T-cell (primary cell): ENCODE measurements around the gene RMND5A. TPM values are rescaled to one million over a fixed set of nuclear protein-coding genes. Genes with fewer than 3 reads are reported as not detected.

Experiments
- ATAC-seq, 4 experiments: fragments of 200-7000 bp in 3 of 4; fragments of 150-1000 bp in 1 of 4; cut with Tn5 transposase; replicated peaks in 1 of 4; 1 replicate in 3 of 4; 2 replicates in 1 of 4; pipeline ENCODE4 v1.10.0; 2021; ENCODE audit warnings: moderate library complexity in 3 of 4, mild to moderate bottlenecking in 2 of 4, moderate number of reproducible peaks in 1 of 4
- CTCF ChIA-PET, 2 donors: fragments of 300-600 bp; sonication (Branson Sonifier 250); formaldehyde crosslinking; loops; one replicate each; lab custom pipeline; 2022; ENCODE audit warnings: antibody characterized with exemption in 2 of 2; lab: Charles Lee
- POLR2A ChIA-PET, 2 donors: fragments of 300-600 bp; sonication (Branson Sonifier 250); formaldehyde crosslinking; loops; one replicate each; lab custom pipeline; 2022; ENCODE audit warnings: antibody characterized with exemption in 2 of 2; lab: Charles Lee
- DNase-seq, 35 experiments: peaks; one replicate each; pipeline versions ENCODE4 v3.0.0 to v3.0.0-alpha.2; 2013 to 2023
- H3K27ac ChIP-seq: one replicate; pipeline ENCODE4 v1.5.1; 2013; ENCODE audit warnings: low read length
- H3K27me3 ChIP-seq, 2 experiments: replicated peaks in 1 of 2; 1 replicate in 1 of 2; 2 replicates in 1 of 2; pipeline versions ENCODE4 v1.6.1 to v1.7.0; 2013; ENCODE audit warnings: low read length in 1 of 2, mixed read lengths in 1 of 2; ENCODE audit not compliant: control insufficient read depth in 2 of 2, insufficient read depth in 2 of 2; ENCODE audit errors: extremely low read depth in 1 of 2
- H3K36me3 ChIP-seq, 2 donors: 1 replicate in 1 of 2; 2 replicates in 1 of 2; pipeline versions ENCODE4 v1.6.1 to v1.7.0; 2013; ENCODE audit warnings: low read length in 1 of 2; ENCODE audit not compliant: control insufficient read depth in 2 of 2, insufficient read depth in 1 of 2; ENCODE audit errors: extremely low read depth in 1 of 2
- H3K4me1 ChIP-seq, 2 experiments: 1 replicate in 1 of 2; 2 replicates in 1 of 2; pipeline versions ENCODE4 v1.6.1 to v1.7.0; 2013; ENCODE audit warnings: low read length in 2 of 2, mixed read lengths in 1 of 2; ENCODE audit not compliant: insufficient read depth in 2 of 2, control insufficient read depth in 1 of 2; ENCODE audit errors: extremely low read depth in 1 of 2
- H3K4me3 ChIP-seq, 2 donors: 1 replicate in 1 of 2; 2 replicates in 1 of 2; pipeline versions ENCODE4 v1.5.1 to v1.7.0; 2013; ENCODE audit warnings: mild to moderate bottlenecking in 2 of 2, low read length in 1 of 2, moderate library complexity in 1 of 2; ENCODE audit not compliant: control insufficient read depth in 1 of 2; ENCODE audit errors: extremely low read depth in 1 of 2
- H3K9me3 ChIP-seq: 2 replicates; pipeline ENCODE4 v1.7.0; 2013
- H3K27ac Mint-ChIP-seq, 2 donors: one replicate each; pipeline ENCODE4 v1.8.0; 2020 to 2021; ENCODE audit warnings: mild to moderate bottlenecking in 2 of 2, mixed read lengths in 2 of 2
- H3K27me3 Mint-ChIP-seq, 2 donors: one replicate each; pipeline ENCODE4 v1.8.0; 2021 to 2022; ENCODE audit warnings: mixed read lengths in 2 of 2
- H3K36me3 Mint-ChIP-seq: one replicate; pipeline ENCODE4 v1.8.0; 2021; ENCODE audit warnings: mixed read lengths
- H3K4me1 Mint-ChIP-seq, 3 donors: one replicate each; pipeline ENCODE4 v1.8.0; 2020 to 2022; ENCODE audit warnings: mixed read lengths in 3 of 3, mild to moderate bottlenecking in 1 of 3
- H3K4me3 Mint-ChIP-seq, 3 donors: one replicate each; pipeline ENCODE4 v1.8.0; 2020 to 2022; ENCODE audit warnings: mild to moderate bottlenecking in 3 of 3, mixed read lengths in 3 of 3, moderate library complexity in 3 of 3
- H3K9me3 Mint-ChIP-seq, 3 donors: one replicate each; pipeline ENCODE4 v1.8.0; 2020 to 2022; ENCODE audit warnings: mixed read lengths in 3 of 3
- WGBS: methylation state at CpG from one replicate; pipeline ENCODE4 v1.1.5; 2013; ENCODE audit warnings: missing lambda C conversion rate; ENCODE audit not compliant: insufficient coverage; 5-methylcytosine and 5-hydroxymethylcytosine counted together
- total RNA-seq, 35 experiments: library from RNA in 6 of 35; stranded (reverse) in 6 of 35; fragments of 120-200 nt in 1 of 35; gene quantifications; one replicate each; pipeline versions ENCODE4 v1.2.1 to v1.2.4 and lab custom pipeline; 2013 to 2026

The RMND5A gene
- total RNA-seq, 5 donors from 2014 or later (not counting 1 experiment from before 2014, with no cell fraction given), result 27.0 to 37.3 (median 31.7) TPM

DNA sequence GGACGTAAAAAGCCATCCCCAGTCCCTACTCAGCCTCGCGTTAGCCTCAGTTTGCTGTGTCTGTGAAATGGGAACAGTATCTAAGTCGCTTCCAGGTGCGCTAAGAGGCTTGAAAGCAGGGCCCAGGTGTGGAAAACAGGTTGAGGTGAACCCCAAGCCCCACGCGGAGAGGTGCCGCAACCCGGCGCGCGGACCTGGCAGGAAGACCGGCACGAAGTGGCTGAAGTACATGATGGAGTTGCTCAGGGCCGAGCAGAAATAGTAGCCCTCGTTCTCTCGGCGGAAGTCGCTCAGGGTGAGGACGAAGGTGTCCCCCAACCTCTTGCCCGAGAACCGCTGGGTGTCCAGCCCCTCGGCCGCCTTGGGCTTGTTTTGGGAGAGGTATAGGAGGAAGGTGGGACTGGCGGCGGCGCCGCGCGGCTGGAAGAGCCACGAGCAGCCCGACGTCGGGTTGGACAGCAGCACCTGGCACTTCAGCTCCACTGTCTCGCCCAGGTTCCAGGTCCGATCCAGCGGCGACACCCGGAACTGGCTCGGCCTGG lies 70.1 kb downstream of the RMND5A start:
- peak in 2 of 4 experiments; percentile 0 to 6 for ATAC-seq
- Histone ChIP-seq H3K36me3 (peaks cover 0 to 17% of the 10 kb centered on the region in 2 donors), H3K27me3 (peaks cover 3 to 49% of the 10 kb centered on the region in 2 experiments), H3K9me3 (no peaks in the 10 kb centered on the region), H3K27ac (peak overlapping the region; percentile 99), H3K4me1 (peaks cover 18 to 89% of the 10 kb centered on the region in 2 experiments), H3K4me3 (peak overlapping the region; percentile 74 to 87)
- Mint-ChIP-seq H3K4me1 (peaks cover 64 to 69% (median 65%) of the 10 kb centered on the region in 3 donors), H3K4me3 (peak overlapping the region; percentile 82 to 88 (median 85)), H3K9me3 (peaks cover 0 to 3% (median 0%) of the 10 kb centered on the region in 3 donors), H3K27ac (peak overlapping the region; percentile 87), H3K27me3 (peaks cover 30 to 66% of the 10 kb centered on the region in 2 donors), H3K36me3 (peaks cover 3% of the 10 kb centered on the region)
- ChIA-PET CTCF (interaction anchor here in 1 of 2 donors (0.6 kb wide), 1 partner anchor 1734 kb away, joined by 3 read pairs; no protein-coding TSS in a partner anchor), POLR2A (no interaction called here)
- peak in 2 of 35 experiments; percentile 30 to 40 for DNase-seq
- WGBS, result 2% methylated on average over 39 of the region's 40 CpGs

DNA sequence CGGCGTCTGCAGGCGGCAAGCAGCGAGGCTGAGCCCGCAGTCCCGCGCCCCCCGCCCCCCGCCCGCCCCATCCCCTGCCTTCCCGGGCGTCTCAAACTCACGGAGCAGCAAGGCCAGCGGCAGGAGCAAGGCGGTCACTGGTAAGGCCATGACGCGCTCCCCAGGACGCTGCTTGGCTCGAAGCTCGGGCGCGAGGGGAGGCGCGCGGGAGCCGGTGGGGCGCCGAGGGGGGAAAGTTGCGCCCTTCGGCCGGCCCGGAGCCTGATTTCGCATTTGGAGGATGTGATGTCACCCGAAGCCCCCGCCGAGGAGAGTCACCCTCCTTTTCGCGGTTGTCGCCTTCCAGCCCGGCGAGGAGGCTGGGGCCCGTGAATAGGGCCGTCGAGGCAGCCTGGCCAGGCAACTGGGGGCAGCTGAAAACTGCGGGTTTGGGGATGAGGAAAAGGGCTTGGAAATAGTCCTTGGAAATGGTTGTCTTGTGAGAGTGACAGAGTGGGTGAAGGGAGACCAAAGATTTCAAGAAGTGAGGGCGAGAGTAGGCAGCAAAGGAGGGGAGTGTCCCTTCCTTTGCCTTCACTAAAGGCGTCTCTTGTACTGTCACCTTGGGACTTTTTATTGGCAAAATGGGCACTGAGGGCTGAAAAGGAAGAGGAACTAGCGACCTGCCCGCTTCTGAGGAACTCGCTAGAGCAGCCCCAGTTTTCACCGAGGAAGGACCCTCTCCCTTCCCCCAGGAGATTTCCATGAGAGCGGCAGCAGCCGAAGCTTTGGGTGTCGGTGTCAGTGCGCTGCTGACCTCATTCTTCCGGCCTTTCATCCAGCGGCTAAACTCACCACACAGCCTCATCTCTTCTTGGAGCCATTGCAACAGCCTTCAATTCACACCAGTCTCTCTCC lies 70.8 kb downstream of the RMND5A start, which contains the start of gene CD8A:
Gene CD8A (minus strand): TSS at position 238 of the 897 bp plus-strand sequence. CDS start 88 bp downstream, at position 150.
- DNase-seq, result peak in 32 of 35 experiments; percentile 37 to 80 (median 59)
- Mint-ChIP-seq H3K27ac (peak within 1 kb of the TSS; percentile 87 to 94), H3K4me1 (peaks cover 59 to 64% (median 62%) of the 10 kb centered on the region in 3 donors), H3K36me3 (peaks cover 11% of the 10 kb centered on the region), H3K27me3 (peaks cover 33 to 73% of the 10 kb centered on the region in 2 donors), H3K4me3 (peak within 1 kb of the TSS; percentile 84 to 88 (median 85)), H3K9me3 (peaks cover 4 to 10% (median 4%) of the 10 kb centered on the region in 3 donors)
- Histone ChIP-seq H3K27ac (peak within 1 kb of the TSS; percentile 99), H3K4me1 (peaks cover 18 to 85% of the 10 kb centered on the region in 2 experiments), H3K27me3 (peaks cover 3 to 51% of the 10 kb centered on the region in 2 experiments), H3K4me3 (peak within 1 kb of the TSS; percentile 74 to 87), H3K36me3 (peaks cover 0 to 16% of the 10 kb centered on the region in 2 donors), H3K9me3 (no peaks in the 10 kb centered on the region)
- ChIA-PET CTCF (interaction anchor here (0.6 to 1.2 kb wide), 3 partner anchors 10 to 1733 kb away, joined by 3 to 5 read pairs (median 3); no protein-coding TSS in a partner anchor), POLR2A (no interaction called here)
- WGBS, result under 1% methylated on average over 52 of the region's 57 CpGs
- peak; percentile 34 to 51 (median 48) for ATAC-seq

DNA sequence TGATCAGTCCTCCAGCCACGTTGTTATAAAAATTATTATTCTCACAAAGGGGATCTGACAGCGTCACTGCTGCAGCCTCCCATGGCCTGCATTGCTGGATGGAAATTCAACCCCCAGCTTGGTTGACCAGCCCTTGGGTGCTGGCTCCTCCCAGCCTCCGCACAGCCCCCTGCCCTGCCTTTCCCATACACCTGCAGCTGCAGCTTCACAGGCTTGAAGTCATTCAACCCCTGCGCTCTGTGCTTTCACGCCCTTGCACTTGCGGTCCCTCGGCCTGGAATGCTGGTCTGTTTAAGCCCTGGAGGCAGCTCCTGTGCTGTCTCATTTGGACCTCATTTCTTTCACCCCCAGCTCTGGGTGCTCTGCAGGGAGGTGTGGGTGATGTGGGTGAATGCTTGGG lies 71.5 kb downstream of the RMND5A start:
- H3K27me3 ChIP-seq, result peaks cover 3 to 51% of the 10 kb centered on the region in 2 experiments
- DNase-seq (peak in 1 of 35 experiments; percentile 41), ATAC-seq (no peak)
- peaks cover 53 to 61% (median 59%) of the 10 kb centered on the region in 3 donors for H3K4me1 Mint-ChIP-seq
- H3K4me3 ChIP-seq, result peak overlapping the region; percentile 74 to 75
- H3K27ac ChIP-seq, result peak overlapping the region; percentile 99
- peak overlapping the region; percentile 84 to 88 (median 85) for H3K4me3 Mint-ChIP-seq
- peaks cover 10 to 17% (median 11%) of the 10 kb centered on the region in 3 donors for H3K9me3 Mint-ChIP-seq
- 24% methylated on average over 5 of the region's 7 CpGs for WGBS
- peaks cover 40 to 75% of the 10 kb centered on the region in 2 donors for H3K27me3 Mint-ChIP-seq
- peaks cover 14% of the 10 kb centered on the region for H3K36me3 Mint-ChIP-seq
- peak overlapping the region; percentile 87 to 94 for H3K27ac Mint-ChIP-seq
- peaks cover 18 to 79% of the 10 kb centered on the region in 2 experiments for H3K4me1 ChIP-seq
- POLR2A ChIA-PET, result interaction anchor here in 1 of 2 donors (0.6 kb wide), 2 partner anchors 33 to 160 kb away, joined by 3 to 5 read pairs; no protein-coding TSS in a partner anchor
- CTCF ChIA-PET, result interaction anchor here in 1 of 2 donors (0.7 to 1.2 kb wide), 2 partner anchors 11 to 16 kb away, joined by 3 to 5 read pairs; no protein-coding TSS in a partner anchor
- peaks cover 0 to 16% of the 10 kb centered on the region in 2 donors for H3K36me3 ChIP-seq
- peaks cover 3% of the 10 kb centered on the region for H3K9me3 ChIP-seq

DNA sequence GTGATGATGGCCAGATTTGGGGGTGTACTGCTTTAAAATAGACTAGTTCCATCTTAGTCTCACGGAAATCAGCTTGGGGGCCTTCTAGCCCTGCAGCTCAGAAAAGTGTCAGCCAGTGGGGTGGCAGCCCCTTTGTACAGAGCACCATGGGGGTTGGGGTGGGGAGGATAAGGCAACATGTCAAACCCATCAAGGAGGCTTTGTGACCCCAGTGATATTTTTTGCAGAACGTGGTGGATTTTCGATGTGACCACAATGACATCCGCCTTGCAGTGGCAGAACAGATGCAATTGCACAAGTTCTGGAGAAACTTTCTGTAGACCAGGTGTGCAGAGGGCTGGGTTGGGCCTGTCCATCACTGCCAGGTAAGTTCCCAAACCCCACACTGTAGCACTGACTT lies 73.7 kb downstream of the RMND5A start:
- Mint-ChIP-seq H3K27me3 (peaks cover 37 to 63% of the 10 kb centered on the region in 2 donors), H3K9me3 (peaks cover 18 to 25% (median 22%) of the 10 kb centered on the region in 3 donors), H3K4me3 (peak overlapping the region; percentile 34 to 85 (median 39)), H3K27ac (peak overlapping the region; percentile 61 to 86), H3K36me3 (peaks cover 22% of the 10 kb centered on the region), H3K4me1 (peaks cover 47 to 52% (median 47%) of the 10 kb centered on the region in 3 donors)
- ATAC-seq (peak; percentile 31 to 62 (median 40)), DNase-seq (peak in 24 of 35 experiments; percentile 26 to 75 (median 52))
- ChIA-PET POLR2A (no interaction called here), CTCF (interaction anchor here in 1 of 2 donors (0.6 to 1.2 kb wide), 3 partner anchors 11 to 351 kb away, joined by 3 to 4 read pairs (median 4); no protein-coding TSS in a partner anchor)
- 17% methylated on average over 2 of the region's 4 CpGs for WGBS
- Histone ChIP-seq H3K4me3 (no peak overlapping the region), H3K27ac (peak overlapping the region; percentile 99), H3K27me3 (peaks cover 0 to 46% of the 10 kb centered on the region in 2 experiments), H3K36me3 (peaks cover 0 to 6% of the 10 kb centered on the region in 2 donors), H3K4me1 (peaks cover 18 to 62% of the 10 kb centered on the region in 2 experiments), H3K9me3 (peaks cover 3% of the 10 kb centered on the region)

DNA sequence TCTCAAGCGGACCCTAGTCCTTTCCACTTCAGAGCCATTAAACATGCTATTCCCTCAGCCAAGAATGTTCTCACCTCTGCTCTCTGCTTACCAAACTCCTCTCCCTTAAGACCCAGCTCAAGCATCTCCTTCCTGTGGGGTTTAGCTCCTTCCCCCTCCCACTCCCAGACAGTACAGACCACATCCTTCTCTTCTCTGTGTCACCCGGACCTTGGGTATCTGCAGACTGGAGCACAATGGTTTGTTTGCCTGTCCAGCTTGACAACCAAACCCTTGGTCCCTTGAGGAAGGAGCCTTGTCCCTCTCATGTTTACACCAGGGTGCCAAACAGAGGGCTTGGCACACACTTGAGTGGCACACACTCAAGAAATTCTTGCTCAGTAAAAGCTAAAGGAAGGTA lies 74.8 kb downstream of the RMND5A start:
- H3K4me3 ChIP-seq, result no peak overlapping the region
- H3K4me3 Mint-ChIP-seq, result peak overlapping the region in 2 of 3 donors; percentile 29 to 85
- peaks cover 18 to 25% (median 22%) of the 10 kb centered on the region in 3 donors for H3K9me3 Mint-ChIP-seq
- peak overlapping the region; percentile 73 to 86 for H3K27ac Mint-ChIP-seq
- peaks cover 0 to 4% of the 10 kb centered on the region in 2 donors for H3K36me3 ChIP-seq
- peaks cover 46 to 47% (median 46%) of the 10 kb centered on the region in 3 donors for H3K4me1 Mint-ChIP-seq
- peaks cover 0 to 37% of the 10 kb centered on the region in 2 experiments for H3K27me3 ChIP-seq
- H3K27me3 Mint-ChIP-seq, result peaks cover 37 to 56% of the 10 kb centered on the region in 2 donors
- ATAC-seq (peak; percentile 45 to 53 (median 51)), DNase-seq (peak in 1 of 35 experiments; percentile 63)
- CTCF ChIA-PET, result interaction anchor here in 1 of 2 donors (1.1 to 1.2 kb wide), 2 partner anchors 10 to 13 kb away, joined by 4 read pairs; no protein-coding TSS in a partner anchor
- H3K27ac ChIP-seq, result peak overlapping the region; percentile 99
- H3K4me1 ChIP-seq, result peaks cover 18 to 54% of the 10 kb centered on the region in 2 experiments
- peaks cover 3% of the 10 kb centered on the region for H3K9me3 ChIP-seq
- H3K36me3 Mint-ChIP-seq, result peaks cover 22% of the 10 kb centered on the region
- POLR2A ChIA-PET, result interaction anchor here (0.5 to 0.8 kb wide), 3 partner anchors 8 to 27 kb away, joined by 3 to 4 read pairs (median 3); no protein-coding TSS in a partner anchor
- 27% methylated on average over 2 of the region's 2 CpGs for WGBS
